ENCODE data around the gene SRL.

- TF ChIP-seq CTCF (IDR thresholded peaks at IDR 0.05) (no peak), POLR2A (IDR thresholded peaks at IDR 0.05) (no peak)
Measured at GRCh38 chr16:4208341-4208751, 33.5 kb downstream of the SRL start.
